Panc1 (cell line): ENCODE results near the gene TTLL5. TPM values are rescaled to one million over a fixed set of nuclear protein-coding genes. Genes with fewer than 3 reads are reported as not detected.

Experiments used
- ATAC-seq: fragments of 200-7000 bp; cut with Tn5 transposase; 2 replicates; pipeline ENCODE4 v1.9.1; 2020; ENCODE audit warnings: mild to moderate bottlenecking, moderate library complexity
- BruUV-seq: library from RNA; stranded (reverse); fragments of 400-500 nt; replicated peaks from 2 replicates; lab custom pipeline; 2021; lab: Mats Ljungman, UMichigan
- CTCF ChIA-PET: fragments of 300-600 bp; sonication (Branson Sonifier 250); formaldehyde crosslinking; loops from one replicate; lab custom pipeline; 2022; ENCODE audit warnings: antibody characterized with exemption; lab: Charles Lee
- POLR2A ChIA-PET: fragments of 300-600 bp; sonication (Branson Sonifier 250); formaldehyde crosslinking; loops from one replicate; lab custom pipeline; 2022; ENCODE audit warnings: antibody characterized with exemption; lab: Charles Lee
- DNase-seq: peaks from one replicate; pipeline ENCODE4 v3.0.0-alpha.2; 2010; ENCODE audit warnings: low read depth, low spot score
- H3K27ac ChIP-seq: 2 replicates; pipeline ENCODE4 v1.5.1; 2011; ENCODE audit warnings: mild to moderate bottlenecking, low read length, inconsistent platforms
- H3K27me3 ChIP-seq: fragments of 200-500 bp; sonication (Bioruptor generic); 2 replicates; pipeline ENCODE4 v1.6.0; 2014; ENCODE audit warnings: low read length, inconsistent platforms; ENCODE audit not compliant: control insufficient read depth, insufficient read depth
- H3K36me3 ChIP-seq: fragments of 200-500 bp; sonication (Bioruptor generic); 2 replicates; pipeline ENCODE4 v1.5.1; 2014; ENCODE audit warnings: inconsistent platforms, mild to moderate bottlenecking, low read length, moderate library complexity; ENCODE audit not compliant: control insufficient read depth, insufficient read depth
- H3K4me1 ChIP-seq: 2 replicates; pipeline ENCODE4 v1.5.1; 2011; ENCODE audit warnings: inconsistent platforms, mild to moderate bottlenecking, low read length, moderate library complexity; ENCODE audit not compliant: control insufficient read depth, insufficient read depth
- H3K4me3 ChIP-seq, 2 experiments: 2 replicates each; pipeline ENCODE4 v1.5.1; 2011 to 2012; ENCODE audit warnings: low read depth in 2 of 2, low read length in 2 of 2, mild to moderate bottlenecking in 2 of 2, inconsistent platforms in 1 of 2, moderate library complexity in 1 of 2
- H3K9me3 ChIP-seq: fragments of 200-500 bp; sonication (Bioruptor generic); 2 replicates; pipeline ENCODE4 v1.5.1; 2014; ENCODE audit warnings: low read depth, mild to moderate bottlenecking, inconsistent platforms, low read length, moderate library complexity; ENCODE audit not compliant: control insufficient read depth, insufficient read depth
- CTCF ChIP-seq: fragments of 450-650 bp; IDR thresholded peaks from 2 replicates; pipeline ENCODE4 v1.5.1; 2017; ENCODE audit warnings: mild to moderate bottlenecking
- POLR2AphosphoS5 ChIP-seq: IDR thresholded peaks from 2 replicates; pipeline ENCODE4 v1.6.1; 2012; ENCODE audit warnings: mild to moderate bottlenecking, low read depth, low read length, moderate library complexity
- REST ChIP-seq, 2 experiments: IDR thresholded peaks; 2 replicates each; pipeline ENCODE4 v1.6.1; 2011 to 2012; ENCODE audit warnings: low read depth in 2 of 2, control low read depth in 1 of 2, low read length in 1 of 2, mild to moderate bottlenecking in 1 of 2, moderate library complexity in 1 of 2; ENCODE audit not compliant: insufficient read depth in 1 of 2
- SIN3A ChIP-seq: IDR thresholded peaks from 2 replicates; pipeline ENCODE4 v1.6.1; 2012; ENCODE audit warnings: low read depth, mild to moderate bottlenecking, low read length, moderate library complexity, borderline replicate concordance; ENCODE audit not compliant: insufficient read depth
- TCF7L2 ChIP-seq: IDR thresholded peaks from 2 replicates; pipeline ENCODE4 v1.6.1; 2011; ENCODE audit warnings: mild to moderate bottlenecking, low read depth, low read length, inconsistent platforms
- in situ Hi-C: cut with HindIII; loops from 2 replicates; pipeline ENCODE4 v1.10.0; 2016; ENCODE audit warnings: low sequenced_read_pairs, low pct_unique_long_range_greater_than_20kb
- intact Hi-C: fragments of 100-400 bp; cut with micrococcal nuclease; formaldehyde crosslinking; loops from one replicate; pipeline ENCODE4 v1.10.0; 2022; ENCODE audit not compliant: unreplicated experiment
- total RNA-seq: library from RNA; stranded (reverse); gene quantifications from one replicate; pipeline ENCODE4 v1.2.1, GENCODE V29; 2021; ENCODE audit not compliant: unreplicated experiment

Gene TTLL5
- total RNA-seq, 1 experiment from 2014 or later, result 23.5 TPM

- no peak for DNase-seq
- no peak overlapping the region for H3K4me3 ChIP-seq
- no peaks in the 10 kb centered on the region for H3K27me3 ChIP-seq
- in situ Hi-C loops, result no loop called here
- CTCF ChIA-PET, result no interaction called here
- ATAC-seq, result no peak
- no TSS peak for BruUV-seq
- no peaks in the 10 kb centered on the region for H3K36me3 ChIP-seq
- intact Hi-C loops, result loop anchor here (5.0 to 10.0 kb wide), 2 partner anchors 74 to 193 kb away; partner anchors contain the start of gene TGFB3
- POLR2A ChIA-PET, result no interaction called here
- TF ChIP-seq POLR2AphosphoS5 (no peak), REST (IDR thresholded peaks at IDR 0.05; ENCODE audit: insufficient read depth in 1 of 2, low read depth in 2 of 2, low read length in 1 of 2) (no peak), TCF7L2 (no peak), CTCF (no peak)
- H3K4me1 ChIP-seq, result no peaks in the 10 kb centered on the region
- no peaks in the 10 kb centered on the region for H3K9me3 ChIP-seq
- H3K27ac ChIP-seq, result no peak overlapping the region
Observed at GRCh38 chr14:75907756-75908359, 246.8 kb downstream of the TTLL5 start.

- in situ Hi-C loops, result no loop called here
- H3K36me3 ChIP-seq, result no peaks in the 10 kb centered on the region
- H3K4me3 ChIP-seq, result no peak overlapping the region
- ATAC-seq (no peak), DNase-seq (no peak)
- ChIA-PET CTCF (no interaction called here), POLR2A (no interaction called here)
- H3K27me3 ChIP-seq, result no peaks in the 10 kb centered on the region
- no peaks in the 10 kb centered on the region for H3K4me1 ChIP-seq
- H3K27ac ChIP-seq, result no peak overlapping the region
- no TSS peak for BruUV-seq
- intact Hi-C loops, result loop anchor here (5.0 to 10.0 kb wide), 2 partner anchors 73 to 195 kb away; partner anchors contain the start of gene TGFB3
- TF ChIP-seq REST (IDR thresholded peaks at IDR 0.05; ENCODE audit: insufficient read depth in 1 of 2, low read depth in 2 of 2, low read length in 1 of 2) (no peak), TCF7L2 (no peak), POLR2AphosphoS5 (no peak), SIN3A (no peak), CTCF (no peak)
- H3K9me3 ChIP-seq, result no peaks in the 10 kb centered on the region
Observed at GRCh38 chr14:75909630-75910029, 248.6 kb downstream of the TTLL5 start.
